Kasumi-1 (cell line): ENCODE results near the gene CYBC1.

ENCODE experiments used
- DNase-seq, 2 experiments: peaks; one replicate each; lab custom pipeline; 2025; lab: John Stamatoyannopoulos, UW

The CYBC1 gene

GRCh38 chr17:82408288-82408937 lies 42.1 kb downstream of the CYBC1 start:
- DNase-seq: no peak

- no peak for DNase-seq
These were observed 43.3 kb downstream of the CYBC1 start for GRCh38 chr17:82407255-82407654.

- no peak for DNase-seq
These were observed 44.4 kb downstream of the CYBC1 start for GRCh38 chr17:82406131-82406671.

GRCh38 chr17:82405051-82405450 lies 45.5 kb downstream of the CYBC1 start:
- DNase-seq: no peak

- no peak for DNase-seq
These were observed 46.6 kb downstream of the CYBC1 start for GRCh38 chr17:82403662-82404660.

GRCh38 chr17:82402865-82403264 lies 47.7 kb downstream of the CYBC1 start:
- no peak for DNase-seq

- DNase-seq: peak; percentile 87 to 92
These were observed 49.7 kb downstream of the CYBC1 start for GRCh38 chr17:82400830-82401229.

GRCh38 chr17:82400206-82400605 lies 50.3 kb downstream of the CYBC1 start:
- peak; percentile 94 for DNase-seq

GRCh38 chr17:82399601-82400101 lies 50.9 kb downstream of the CYBC1 start:
- peak in 1 of 2 experiments; percentile 23 for DNase-seq

GRCh38 chr17:82399041-82399441 lies 51.5 kb downstream of the CYBC1 start:
- peak; percentile 76 to 84 for DNase-seq

GRCh38 chr17:82397449-82398335 lies 52.9 kb downstream of the CYBC1 start:
- no peak for DNase-seq

- DNase-seq: no peak
These were observed 53.7 kb downstream of the CYBC1 start for GRCh38 chr17:82396601-82397435.

- no peak for DNase-seq
These were observed 56.3 kb downstream of the CYBC1 start for GRCh38 chr17:82394278-82394677.

GRCh38 chr17:82392941-82393340 lies 57.6 kb downstream of the CYBC1 start:
- no peak for DNase-seq
